OCI-LY1 (cell line): ENCODE measurements around the gene PRKAG3.

Experiments used
- H2AFZ ChIP-seq: fragments of 200-600 bp; sonication (generic), shearing (Covaris generic); 2 replicates; pipeline ENCODE4 v1.6.0; 2014; ENCODE audit warnings: antibody characterized with exemption, mild to moderate bottlenecking, low read length
- H3F3A ChIP-seq: fragments of 200-600 bp; sonication (generic), shearing (Covaris generic); 2 replicates; pipeline ENCODE4 v1.6.0; 2014; ENCODE audit warnings: mild to moderate bottlenecking, antibody characterized with exemption, low read length, moderate library complexity; ENCODE audit not compliant: insufficient read depth
- H3K27ac ChIP-seq: fragments of 200-600 bp; sonication (generic); 2 replicates; pipeline ENCODE4 v1.5.1; 2014; ENCODE audit warnings: low read length, mixed run types, mild to moderate bottlenecking, low read depth; ENCODE audit not compliant: poor library complexity, severe bottlenecking
- H3K27me3 ChIP-seq: fragments of 200-600 bp; sonication (generic); 2 replicates; pipeline ENCODE4 v1.6.0; 2014; ENCODE audit warnings: antibody characterized with exemption, mild to moderate bottlenecking, low read length, moderate library complexity; ENCODE audit not compliant: insufficient read depth
- H3K36me3 ChIP-seq: fragments of 200-600 bp; sonication (generic); 2 replicates; pipeline ENCODE4 v1.6.1; 2014; ENCODE audit warnings: mild to moderate bottlenecking, antibody characterized with exemption, low read length, moderate library complexity, mixed read lengths; ENCODE audit not compliant: insufficient read depth
- H3K4me1 ChIP-seq: fragments of 200-600 bp; sonication (generic); 2 replicates; pipeline ENCODE4 v1.5.1; 2014; ENCODE audit warnings: mild to moderate bottlenecking, low read length, moderate library complexity; ENCODE audit not compliant: insufficient read depth, severe bottlenecking
- H3K4me2 ChIP-seq: fragments of 200-600 bp; sonication (generic), shearing (Covaris generic); 2 replicates; pipeline ENCODE4 v1.6.1; 2014; ENCODE audit warnings: low read length
- H3K4me3 ChIP-seq: fragments of 200-600 bp; sonication (generic); 2 replicates; pipeline ENCODE4 v1.5.1; 2014; ENCODE audit warnings: low read length, low read depth, mild to moderate bottlenecking, mixed read lengths; ENCODE audit not compliant: poor library complexity, severe bottlenecking
- H3K79me2 ChIP-seq: fragments of 200-600 bp; shearing (Covaris generic); 2 replicates; pipeline ENCODE4 v1.6.1; 2016; ENCODE audit warnings: mixed run types, low read length, mixed read lengths; ENCODE audit not compliant: insufficient read depth
- H3K9ac ChIP-seq: fragments of 200-600 bp; sonication (generic), shearing (Covaris generic); 2 replicates; pipeline ENCODE4 v1.6.1; 2014; ENCODE audit warnings: mild to moderate bottlenecking, low read length, mixed read lengths
- H3K9me2 ChIP-seq: fragments of 200-600 bp; sonication (generic), shearing (Covaris generic); 2 replicates; pipeline ENCODE4 v1.6.1; 2014; ENCODE audit warnings: low read depth, mild to moderate bottlenecking, low read length, mixed read lengths
- H3K9me3 ChIP-seq: fragments of 200-600 bp; shearing (Covaris generic); 2 replicates; pipeline ENCODE4 v1.6.1; 2014; ENCODE audit warnings: low read length, mixed read lengths
- H4K20me1 ChIP-seq: fragments of 200-600 bp; sonication (generic), shearing (Covaris generic); 2 replicates; pipeline ENCODE4 v1.6.0; 2016; ENCODE audit warnings: mild to moderate bottlenecking, low read length; ENCODE audit not compliant: insufficient read depth
- EZH2 ChIP-seq: fragments of 200-600 bp; sonication (generic), shearing (Covaris generic); IDR thresholded peaks from 2 replicates; pipeline ENCODE4 v1.8.0; 2017; ENCODE audit warnings: borderline replicate concordance, mixed run types, mild to moderate bottlenecking, antibody characterized with exemption, low read length, moderate library complexity, mixed read lengths
- TF ChIP-seq, protein P1 (sequence below): fragments of 200-600 bp; sonication (generic), shearing (Covaris generic); IDR thresholded peaks from 2 replicates; pipeline ENCODE4 v1.5.1; 2017; ENCODE audit warnings: mild to moderate bottlenecking, antibody characterized with exemption, low read length, moderate library complexity, mixed read lengths

Gene PRKAG3

DNA sequence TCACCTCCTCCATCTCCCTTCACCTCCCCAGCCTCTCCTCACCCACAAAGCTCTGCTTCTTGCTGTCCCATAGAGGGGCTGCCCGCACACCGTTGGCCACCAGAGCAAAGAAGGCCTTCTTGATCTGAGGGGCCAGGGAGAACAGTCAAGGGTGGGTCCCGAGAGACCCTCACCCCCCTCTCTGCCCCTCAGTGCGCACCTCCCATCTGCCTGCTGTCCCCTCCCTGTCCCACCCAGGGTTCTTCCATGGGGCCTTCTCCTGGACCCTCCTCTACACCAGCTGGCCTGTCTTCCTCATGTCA is 3.2 kb downstream of the PRKAG3 start:
- H4K20me1 ChIP-seq = no peaks in the 10 kb centered on the region
- no peaks in the 10 kb centered on the region for H3K4me1 ChIP-seq
- H2AFZ ChIP-seq = no peak overlapping the region
- H3K79me2 ChIP-seq = no peaks in the 10 kb centered on the region
- H3K4me2 ChIP-seq = no peak overlapping the region
- H3K27me3 ChIP-seq = no peaks in the 10 kb centered on the region; the same call in 1 of the 2 replicates
- H3K9me2 ChIP-seq = no peaks in the 10 kb centered on the region
- H3F3A ChIP-seq = no peaks in the 10 kb centered on the region
- H3K36me3 ChIP-seq = no peaks in the 10 kb centered on the region
- no peak overlapping the region for H3K9ac ChIP-seq
- H3K4me3 ChIP-seq = no peak overlapping the region
- no peak overlapping the region for H3K27ac ChIP-seq
- TF ChIP-seq EZH2 = no peak
- TF ChIP-seq, protein P1, sequence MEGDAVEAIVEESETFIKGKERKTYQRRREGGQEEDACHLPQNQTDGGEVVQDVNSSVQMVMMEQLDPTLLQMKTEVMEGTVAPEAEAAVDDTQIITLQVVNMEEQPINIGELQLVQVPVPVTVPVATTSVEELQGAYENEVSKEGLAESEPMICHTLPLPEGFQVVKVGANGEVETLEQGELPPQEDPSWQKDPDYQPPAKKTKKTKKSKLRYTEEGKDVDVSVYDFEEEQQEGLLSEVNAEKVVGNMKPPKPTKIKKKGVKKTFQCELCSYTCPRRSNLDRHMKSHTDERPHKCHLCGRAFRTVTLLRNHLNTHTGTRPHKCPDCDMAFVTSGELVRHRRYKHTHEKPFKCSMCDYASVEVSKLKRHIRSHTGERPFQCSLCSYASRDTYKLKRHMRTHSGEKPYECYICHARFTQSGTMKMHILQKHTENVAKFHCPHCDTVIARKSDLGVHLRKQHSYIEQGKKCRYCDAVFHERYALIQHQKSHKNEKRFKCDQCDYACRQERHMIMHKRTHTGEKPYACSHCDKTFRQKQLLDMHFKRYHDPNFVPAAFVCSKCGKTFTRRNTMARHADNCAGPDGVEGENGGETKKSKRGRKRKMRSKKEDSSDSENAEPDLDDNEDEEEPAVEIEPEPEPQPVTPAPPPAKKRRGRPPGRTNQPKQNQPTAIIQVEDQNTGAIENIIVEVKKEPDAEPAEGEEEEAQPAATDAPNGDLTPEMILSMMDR = no peak
- no peaks in the 10 kb centered on the region for H3K9me3 ChIP-seq

DNA sequence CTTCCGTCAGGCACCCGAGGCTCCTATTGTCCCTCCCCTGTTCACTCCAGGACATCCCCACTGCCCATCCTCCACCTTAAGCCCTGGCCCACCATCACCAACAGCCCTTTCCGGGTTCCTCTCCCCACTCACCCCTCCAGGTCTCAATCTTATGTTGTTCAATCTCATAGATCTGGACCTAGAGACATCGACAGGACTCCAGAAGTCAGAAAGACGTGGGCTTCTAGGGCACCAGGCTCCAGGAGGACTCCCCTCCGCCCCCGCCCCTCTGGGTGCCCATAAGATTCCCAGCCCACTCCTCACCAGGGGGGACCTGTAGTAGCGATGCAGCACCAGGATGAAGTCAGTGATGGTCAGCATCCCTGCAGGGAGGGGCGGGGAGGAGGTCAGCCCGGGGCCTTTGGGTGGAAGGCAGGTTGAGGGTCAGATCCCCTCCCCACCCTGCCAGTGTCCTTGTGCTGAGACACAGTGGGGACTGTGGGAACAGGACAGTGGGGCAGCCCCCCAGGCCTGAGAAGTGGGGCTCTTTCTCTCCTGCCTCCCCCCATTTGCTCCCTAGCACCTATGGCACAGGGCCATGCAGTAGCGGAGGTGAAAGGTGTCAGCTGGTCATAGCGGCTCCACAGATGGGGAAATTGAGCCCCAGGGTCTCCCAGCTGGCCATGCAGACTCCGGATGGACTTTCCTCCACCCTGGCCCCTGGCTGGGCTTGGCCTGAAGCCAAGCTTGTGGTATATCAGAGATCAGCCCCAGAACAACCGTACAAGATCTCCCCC is 3.7 kb downstream of the PRKAG3 start:
- Histone ChIP-seq H3K9ac (no peak overlapping the region), H3K4me3 (no peak overlapping the region), H2AFZ (no peak overlapping the region), H3K4me2 (no peak overlapping the region), H3K79me2 (no peaks in the 10 kb centered on the region), H3K4me1 (no peaks in the 10 kb centered on the region), H3K36me3 (no peaks in the 10 kb centered on the region), H3K9me2 (no peaks in the 10 kb centered on the region), H4K20me1 (no peaks in the 10 kb centered on the region), H3K27me3 (no peaks in the 10 kb centered on the region; the same call in 1 of the 2 replicates), H3F3A (no peaks in the 10 kb centered on the region), H3K9me3 (no peaks in the 10 kb centered on the region), H3K27ac (no peak overlapping the region)
- TF ChIP-seq, protein P1 = no peak
- no peak for TF ChIP-seq EZH2

DNA sequence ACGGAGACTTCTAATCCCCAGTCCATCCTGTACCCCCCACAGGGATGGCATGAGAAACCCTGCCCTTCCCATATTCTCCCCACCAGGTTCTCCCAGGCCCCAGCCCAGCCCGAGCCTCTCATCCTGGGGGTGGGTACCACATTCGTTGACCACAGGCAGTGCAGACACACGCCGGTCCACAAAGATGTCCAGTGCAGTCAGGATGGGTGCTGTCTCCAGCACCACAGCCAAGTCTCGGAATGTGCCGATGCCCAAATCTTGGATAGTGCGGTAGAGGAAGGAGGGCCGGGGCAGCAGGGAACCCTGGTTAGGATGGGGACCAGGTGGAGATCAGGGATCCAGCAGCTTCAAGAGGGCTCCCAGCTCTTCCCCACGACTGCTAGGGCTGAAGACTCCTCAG is 4.8 kb downstream of the PRKAG3 start:
- H3K27ac ChIP-seq = no peak overlapping the region
- no peak overlapping the region for H3K4me3 ChIP-seq
- no peaks in the 10 kb centered on the region for H3K79me2 ChIP-seq
- no peak overlapping the region for H2AFZ ChIP-seq
- no peaks in the 10 kb centered on the region for H4K20me1 ChIP-seq
- H3K9me3 ChIP-seq = no peaks in the 10 kb centered on the region
- no peaks in the 10 kb centered on the region for H3F3A ChIP-seq
- no peaks in the 10 kb centered on the region for H3K9me2 ChIP-seq
- no peaks in the 10 kb centered on the region for H3K36me3 ChIP-seq
- TF ChIP-seq, protein P1 = no peak
- TF ChIP-seq EZH2 = no peak
- peak overlapping the region; percentile 18; the same call in 1 of the 2 replicates for H3K4me2 ChIP-seq
- H3K4me1 ChIP-seq = no peaks in the 10 kb centered on the region
- no peaks in the 10 kb centered on the region; the same call in 1 of the 2 replicates for H3K27me3 ChIP-seq
- no peak overlapping the region for H3K9ac ChIP-seq
